IMR-90 (cell line): Measurements from ENCODE around the gene SMKR1. TPM values are rescaled to one million over a fixed set of nuclear protein-coding genes. Genes with fewer than 3 reads are reported as not detected.

Experiments
- ATAC-seq: fragments of 200-7000 bp; cut with Tn5 transposase; 2 replicates; pipeline ENCODE4 v1.9.1; 2020; ENCODE audit warnings: low read depth, mild to moderate bottlenecking, moderate library complexity
- BruUV-seq: library from RNA; stranded (reverse); fragments of 400-500 nt; replicated peaks from 2 replicates; lab custom pipeline; 2021; lab: Mats Ljungman, UMichigan
- CTCF ChIA-PET: fragments of 300-600 bp; formaldehyde crosslinking; extraction: SDS; loops from one replicate; lab custom pipeline; 2021; ENCODE audit warnings: antibody characterized with exemption; lab: Yijun Ruan, JAX
- POLR2A ChIA-PET: fragments of 300-600 bp; sonication (Branson Sonifier 250); formaldehyde crosslinking; loops from one replicate; lab custom pipeline; 2022; ENCODE audit warnings: antibody characterized with exemption; ENCODE audit not compliant: unreplicated experiment; lab: Charles Lee
- DNase-seq: peaks from one replicate; pipeline ENCODE4 v3.0.0; 2013
- H2AFZ ChIP-seq: replicated peaks from 2 replicates; pipeline ENCODE3; 2013; ENCODE audit warnings: low read length, mild to moderate bottlenecking; ENCODE audit not compliant: poor library complexity
- H2AK5ac ChIP-seq: 2 replicates; pipeline ENCODE4 v1.6.1; 2013; ENCODE audit warnings: low read depth, low read length, inconsistent platforms
- H2AK9ac ChIP-seq: replicated peaks from 2 replicates; pipeline ENCODE3; 2013; ENCODE audit warnings: mild to moderate bottlenecking, low read depth, low read length, moderate library complexity; ENCODE audit not compliant: poor library complexity
- H2BK120ac ChIP-seq: 2 replicates; pipeline ENCODE4 v1.6.1; 2013; ENCODE audit warnings: low read depth, low read length, inconsistent platforms
- H2BK15ac ChIP-seq: 3 replicates; pipeline ENCODE4 v1.6.1; 2013; ENCODE audit warnings: low read depth, low read length, inconsistent platforms
- H2BK20ac ChIP-seq: 2 replicates; pipeline ENCODE4 v1.6.1; 2013; ENCODE audit warnings: low read depth, mild to moderate bottlenecking, inconsistent platforms, low read length, moderate library complexity
- H2BK5ac ChIP-seq: 2 replicates; pipeline ENCODE4 v1.6.1; 2013; ENCODE audit warnings: mild to moderate bottlenecking, low read depth, low read length, inconsistent platforms; ENCODE audit not compliant: poor library complexity, severe bottlenecking
- H3K14ac ChIP-seq: replicated peaks from 2 replicates; pipeline ENCODE4 v1.6.1; 2013; ENCODE audit warnings: low read depth, low read length, inconsistent platforms
- H3K18ac ChIP-seq: 2 replicates; pipeline ENCODE4 v1.6.1; 2013; ENCODE audit warnings: low read depth, low read length, control low read depth
- H3K23ac ChIP-seq: 2 replicates; pipeline ENCODE4 v1.6.1; 2013; ENCODE audit warnings: low read depth, low read length, inconsistent platforms
- H3K27ac ChIP-seq: 2 replicates; pipeline ENCODE4 v1.5.1; 2013; ENCODE audit warnings: mild to moderate bottlenecking, control low read depth, low read length; ENCODE audit not compliant: insufficient read depth
- H3K27me3 ChIP-seq: 2 replicates; pipeline ENCODE4 v1.6.1; 2013; ENCODE audit warnings: low read length; ENCODE audit not compliant: control insufficient read depth, insufficient read depth
- H3K36me3 ChIP-seq: 2 replicates; pipeline ENCODE4 v1.6.1; 2013; ENCODE audit warnings: low read length, mixed read lengths; ENCODE audit not compliant: control insufficient read depth, insufficient read depth
- H3K4ac ChIP-seq: 2 replicates; pipeline ENCODE4 v1.6.1; 2013; ENCODE audit warnings: low read depth, low read length, inconsistent platforms
- H3K4me1 ChIP-seq: 2 replicates; pipeline ENCODE4 v1.6.1; 2013; ENCODE audit warnings: low read length, mixed read lengths; ENCODE audit not compliant: control insufficient read depth, insufficient read depth
- H3K4me2 ChIP-seq: 2 replicates; pipeline ENCODE4 v1.6.1; 2013; ENCODE audit warnings: low read depth, mild to moderate bottlenecking, control low read depth, low read length, moderate library complexity
- H3K4me3 ChIP-seq: 2 replicates; pipeline ENCODE4 v1.5.1; 2013; ENCODE audit warnings: low read depth, mild to moderate bottlenecking, control low read depth, low read length, moderate library complexity; ENCODE audit not compliant: insufficient read depth
- H3K56ac ChIP-seq: 2 replicates; pipeline ENCODE4 v1.6.1; 2013; ENCODE audit warnings: low read length, inconsistent platforms; ENCODE audit not compliant: insufficient read depth; ENCODE audit errors: extremely low read depth
- H3K79me1 ChIP-seq, 2 experiments: 2 replicates each; pipeline ENCODE4 v1.6.1; 2013; ENCODE audit warnings: low read length in 2 of 2, inconsistent platforms in 1 of 2, low read depth in 1 of 2
- H3K9ac ChIP-seq: 2 replicates; pipeline ENCODE4 v1.6.1; 2013; ENCODE audit warnings: low read depth, low read length, control low read depth
- H3K9me1 ChIP-seq: 2 replicates; pipeline ENCODE4 v1.6.1; 2013; ENCODE audit warnings: low read length, inconsistent platforms; ENCODE audit not compliant: insufficient read depth
- H3K9me3 ChIP-seq: 2 replicates; pipeline ENCODE4 v1.6.1; 2013; ENCODE audit warnings: low read length; ENCODE audit not compliant: control insufficient read depth, insufficient read depth
- H4K20me1 ChIP-seq: 2 replicates; pipeline ENCODE4 v1.6.1; 2013; ENCODE audit warnings: low read length, inconsistent platforms; ENCODE audit not compliant: insufficient read depth
- H4K5ac ChIP-seq: 2 replicates; pipeline ENCODE4 v1.6.1; 2013; ENCODE audit warnings: mild to moderate bottlenecking, low read depth, low read length, control low read depth
- H4K8ac ChIP-seq, 2 experiments: 2 replicates each; pipeline ENCODE4 v1.6.1; 2013; ENCODE audit warnings: low read depth in 2 of 2, low read length in 2 of 2, control low read depth in 1 of 2, inconsistent platforms in 1 of 2
- H4K91ac ChIP-seq: 2 replicates; pipeline ENCODE4 v1.6.1; 2013; ENCODE audit warnings: low read depth, low read length, inconsistent platforms; ENCODE audit not compliant: insufficient read depth
- BHLHE40 ChIP-seq: fragments of 150-350 bp; IDR thresholded peaks from 2 replicates; pipeline ENCODE4 v1.6.1; 2016; ENCODE audit warnings: mild to moderate bottlenecking, low read depth, low read length
- CEBPB ChIP-seq: IDR thresholded peaks from 2 replicates; pipeline ENCODE4 v1.6.1; 2012; ENCODE audit warnings: low read depth, low read length, improper control_type of control experiment
- CHD1 ChIP-seq: IDR thresholded peaks from 2 replicates; pipeline ENCODE4 v1.6.1; 2012; ENCODE audit warnings: low read depth, low read length, improper control_type of control experiment
- CTCF ChIP-seq: conservative IDR thresholded peaks from 2 replicates; pipeline ENCODE4 v1.5.1; 2012; ENCODE audit warnings: mild to moderate bottlenecking, low read depth, low read length, improper control_type of control experiment
- ELK1 ChIP-seq: fragments of 150-350 bp; IDR thresholded peaks from 2 replicates; pipeline ENCODE4 v1.6.1; 2016; ENCODE audit warnings: low read depth, mild to moderate bottlenecking, low read length, moderate library complexity, borderline replicate concordance
- FOS ChIP-seq: fragments of 150-350 bp; IDR thresholded peaks from 2 replicates; pipeline ENCODE4 v1.6.1; 2016; ENCODE audit warnings: low read depth, low read length
- MAFK ChIP-seq: IDR thresholded peaks from 2 replicates; pipeline ENCODE4 v1.6.1; 2012; ENCODE audit warnings: low read depth, low read length, improper control_type of control experiment
- MAZ ChIP-seq: IDR thresholded peaks from 2 replicates; pipeline ENCODE4 v1.6.1; 2012; ENCODE audit warnings: low read depth, mild to moderate bottlenecking, low read length, improper control_type of control experiment, moderate library complexity, borderline replicate concordance
- MXI1 ChIP-seq: IDR thresholded peaks from 2 replicates; pipeline ENCODE4 v1.6.1; 2012; ENCODE audit warnings: low read depth, mild to moderate bottlenecking, low read length, moderate library complexity, borderline replicate concordance
- NFE2L2 ChIP-seq: fragments of 150-350 bp; IDR thresholded peaks from 2 replicates; pipeline ENCODE4 v1.6.1; 2016; ENCODE audit warnings: low read depth, mild to moderate bottlenecking, low read length
- POLR2A ChIP-seq: IDR thresholded peaks from 2 replicates; pipeline ENCODE4 v1.6.1; 2012; ENCODE audit warnings: mild to moderate bottlenecking, low read depth, low read length
- RAD21 ChIP-seq: IDR thresholded peaks from 2 replicates; pipeline ENCODE4 v1.6.1; 2012; ENCODE audit warnings: low read length, improper control_type of control experiment
- RCOR1 ChIP-seq: IDR thresholded peaks from 2 replicates; pipeline ENCODE4 v1.6.1; 2012; ENCODE audit warnings: mild to moderate bottlenecking, low read length, improper control_type of control experiment; ENCODE audit not compliant: insufficient replicate concordance
- RFX5 ChIP-seq: IDR thresholded peaks from 2 replicates; pipeline ENCODE4 v1.8.0; 2012; ENCODE audit warnings: low read depth, mild to moderate bottlenecking, low read length, moderate library complexity
- SMC3 ChIP-seq: fragments of 150-350 bp; IDR thresholded peaks from 2 replicates; pipeline ENCODE4 v1.6.1; 2016; ENCODE audit warnings: low read depth, mild to moderate bottlenecking, antibody characterized with exemption, low read length, moderate library complexity
- USF2 ChIP-seq: fragments of 150-350 bp; IDR thresholded peaks from 2 replicates; pipeline ENCODE4 v1.6.1; 2017; ENCODE audit warnings: mild to moderate bottlenecking, antibody characterized with exemption, low read length, low read depth
- WGBS, 2 experiments: methylation state at CpG; one replicate each; pipeline versions ENCODE4 v1.1.5 to v1.1.7; 2013; ENCODE audit warnings: missing lambda C conversion rate in 2 of 2; ENCODE audit not compliant: insufficient read length in 1 of 2; ENCODE audit errors: extremely low coverage in 2 of 2; 5-methylcytosine and 5-hydroxymethylcytosine counted together
- dilution Hi-C: fragments of 300-500 bp; cut with HindIII; formaldehyde crosslinking; loops from one replicate; pipeline ENCODE4 v1.14.3; 2018; ENCODE audit warnings: low sequenced_read_pairs; ENCODE audit not compliant: unreplicated experiment
- in situ Hi-C: fragments of 300-500 bp; cut with MboI; formaldehyde crosslinking; loops from 3 replicates; pipeline ENCODE4 v1.14.3; 2019; ENCODE audit warnings: low sequenced_read_pairs, inconsistent platforms, mixed read lengths
- intact Hi-C: fragments of 100-400 bp; cut with micrococcal nuclease; formaldehyde crosslinking; loops from 2 replicates; pipeline ENCODE4 v1.10.0; 2022
- polyA plus RNA-seq, 3 experiments: library from polyadenylated mRNA; depleted of rRNA; stranded (reverse); fragments of >200 nt; gene quantifications; 2 replicates each; pipeline ENCODE4 v1.2.3, GENCODE V29; 2012; ENCODE audit warnings: low replicate concordance in 1 of 3
- total RNA-seq: library from RNA; depleted of rRNA; stranded (reverse); fragments of >200 nt; gene quantifications from 2 replicates; pipeline ENCODE4 v1.2.3, GENCODE V29; 2012

Gene SMKR1
- total and polyA plus RNA-seq, 2 of the 4 experiments (the other 2 are of a cell fraction), result 0.26 TPM; not detected in 1

GRCh38 chr7:129452589-129453231, 49.6 kb upstream of the SMKR1 start:
- no peak overlapping the region for H2BK20ac ChIP-seq
- TF ChIP-seq USF2 (no peak), MXI1 (no peak), MAFK (no peak), CHD1 (no peak), CTCF (no peak), RCOR1 (no peak), ELK1 (no peak), BHLHE40 (no peak), CEBPB (no peak), MAZ (no peak), NFE2L2 (no peak), RFX5 (no peak), RAD21 (no peak), FOS (no peak), POLR2A (no peak), SMC3 (no peak)
- no peak overlapping the region for H3K4ac ChIP-seq
- no peak overlapping the region for H4K91ac ChIP-seq
- WGBS, 2 experiments, result no CpG with 5 or more reads among the region's 2 CpGs
- H3K4me3 ChIP-seq, result no peak overlapping the region
- no peak overlapping the region for H3K14ac ChIP-seq
- no peak overlapping the region for H2AFZ ChIP-seq
- H3K79me1 ChIP-seq, result no peaks in the 10 kb centered on the region
- CTCF ChIA-PET, result no interaction called here
- no peak for DNase-seq
- H2BK120ac ChIP-seq, result no peak overlapping the region
- no peak overlapping the region for H4K8ac ChIP-seq
- no peak overlapping the region for H3K4me2 ChIP-seq
- peaks cover 6% of the 10 kb centered on the region for H3K9me3 ChIP-seq
- H2BK15ac ChIP-seq, result no peak overlapping the region
- no peak overlapping the region for H3K56ac ChIP-seq
- no peaks in the 10 kb centered on the region for H3K36me3 ChIP-seq
- POLR2A ChIA-PET, result no interaction called here
- no peaks in the 10 kb centered on the region for H3K27me3 ChIP-seq
- H2AK5ac ChIP-seq, result no peak overlapping the region
- no peak overlapping the region for H3K9ac ChIP-seq
- H3K9me1 ChIP-seq, result no peaks in the 10 kb centered on the region
- in situ Hi-C loops, result no loop called here
- H3K4me1 ChIP-seq, result no peaks in the 10 kb centered on the region; the same call in 1 of the 2 replicates
- no peak overlapping the region for H3K18ac ChIP-seq
- no peak overlapping the region for H3K27ac ChIP-seq
- no TSS peak for BruUV-seq
- no peak overlapping the region for H2AK9ac ChIP-seq
- intact Hi-C loops, result no loop called here
- no peak overlapping the region for H2BK5ac ChIP-seq
- H4K20me1 ChIP-seq, result no peaks in the 10 kb centered on the region
- H3K23ac ChIP-seq, result no peak overlapping the region
- dilution Hi-C loops, result no loop called here
- no peak overlapping the region for H4K5ac ChIP-seq
- ATAC-seq, result no peak
